SK-N-SH treated with all-trans-retinoic acid at 6 μM for 48 hours (cell line): ENCODE data around the gene ZMYND8.

Experiments used
- ZNF8 ChIP-seq: fragments of 450-650 bp; formaldehyde crosslinking; IDR thresholded peaks from 2 replicates; pipeline ENCODE4 v1.5.0; 2020; ENCODE audit warnings: mild to moderate bottlenecking, moderate library complexity
- TF ChIP-seq, protein P1 (sequence below): fragments of 250-450 bp; sonication (Bioruptor Pico); IDR thresholded peaks from 2 replicates; pipeline ENCODE4 v1.8.0; 2020; ENCODE audit warnings: mild to moderate bottlenecking, moderate library complexity, borderline replicate concordance

DNA sequence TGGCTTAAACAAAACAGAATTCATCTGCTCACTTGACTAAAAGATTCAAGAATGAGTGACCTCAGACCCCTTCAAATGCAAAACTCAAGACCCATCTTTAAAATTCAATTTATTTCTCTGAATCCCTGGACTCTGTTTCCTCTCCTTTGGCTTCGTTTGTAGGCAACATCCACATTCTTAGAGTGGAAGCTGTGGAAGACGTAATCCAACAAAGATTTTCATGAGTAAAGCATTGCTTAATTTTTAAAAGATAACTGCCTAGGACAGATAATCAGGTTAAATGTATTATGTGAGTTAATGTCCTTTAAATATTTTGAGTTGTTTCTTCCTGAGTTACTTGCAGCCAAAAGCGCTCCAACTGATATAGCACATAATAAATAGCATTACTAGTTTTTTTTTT lies 164.5 kb downstream of the ZMYND8 start:
- no peak for TF ChIP-seq ZNF8 (CRISPR knock-in tag)
- TF ChIP-seq, protein P1, sequence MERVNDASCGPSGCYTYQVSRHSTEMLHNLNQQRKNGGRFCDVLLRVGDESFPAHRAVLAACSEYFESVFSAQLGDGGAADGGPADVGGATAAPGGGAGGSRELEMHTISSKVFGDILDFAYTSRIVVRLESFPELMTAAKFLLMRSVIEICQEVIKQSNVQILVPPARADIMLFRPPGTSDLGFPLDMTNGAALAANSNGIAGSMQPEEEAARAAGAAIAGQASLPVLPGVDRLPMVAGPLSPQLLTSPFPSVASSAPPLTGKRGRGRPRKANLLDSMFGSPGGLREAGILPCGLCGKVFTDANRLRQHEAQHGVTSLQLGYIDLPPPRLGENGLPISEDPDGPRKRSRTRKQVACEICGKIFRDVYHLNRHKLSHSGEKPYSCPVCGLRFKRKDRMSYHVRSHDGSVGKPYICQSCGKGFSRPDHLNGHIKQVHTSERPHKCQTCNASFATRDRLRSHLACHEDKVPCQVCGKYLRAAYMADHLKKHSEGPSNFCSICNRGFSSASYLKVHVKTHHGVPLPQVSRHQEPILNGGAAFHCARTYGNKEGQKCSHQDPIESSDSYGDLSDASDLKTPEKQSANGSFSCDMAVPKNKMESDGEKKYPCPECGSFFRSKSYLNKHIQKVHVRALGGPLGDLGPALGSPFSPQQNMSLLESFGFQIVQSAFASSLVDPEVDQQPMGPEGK (CRISPR knock-in tag): no peak
